ENCODE measurements around the gene COL15A1. TPM values are rescaled to one million over a fixed set of nuclear protein-coding genes. Genes with fewer than 3 reads are reported as not detected.

The COL15A1 gene
- total RNA-seq, 1 experiment from 2014 or later, result not detected

- Histone ChIP-seq H3K4ac (ENCODE audit: low read depth, low read length) (no peak overlapping the region), H3K27me3 (ENCODE audit: insufficient read depth, low read length) (no peaks in the 10 kb centered on the region), H3K23me2 (ENCODE audit: insufficient read length, low read depth, low read length, poor library complexity, severe bottlenecking) (no peaks in the 10 kb centered on the region), H3K56ac (ENCODE audit: insufficient read length, low read depth, low read length) (no peak overlapping the region), H3K14ac (ENCODE audit: insufficient read depth, low read length) (no peak overlapping the region), H4K20me1 (ENCODE audit: control insufficient read depth, insufficient read depth, insufficient read length) (no peaks in the 10 kb centered on the region), H3K79me1 (ENCODE audit: insufficient read depth, low read depth, low read length, poor library complexity, severe bottlenecking) (no peaks in the 10 kb centered on the region), H2BK15ac (ENCODE audit: low read depth, low read length) (no peak overlapping the region), H3K18ac (ENCODE audit: insufficient read length, low read depth, low read length) (no peak overlapping the region), H2BK120ac (ENCODE audit: low read depth, low read length, poor library complexity, severe bottlenecking) (no peak overlapping the region), H3K79me2 (ENCODE audit: insufficient read depth, low read length) (no peaks in the 10 kb centered on the region), H3K23ac (ENCODE audit: insufficient read length, low read depth, low read length) (no peak overlapping the region), H3T11ph (ENCODE audit: low read length) (no peak overlapping the region), H2AK5ac (ENCODE audit: insufficient read length, low read length) (no peak overlapping the region), H3K9me3 (ENCODE audit: control insufficient read depth, low read depth, low read length) (no peaks in the 10 kb centered on the region), H3K27ac (ENCODE audit: insufficient read length, low read depth, low read length) (no peak overlapping the region), H2BK20ac (ENCODE audit: low read depth, low read length, poor library complexity, severe bottlenecking) (no peak overlapping the region), H2BK12ac (ENCODE audit: insufficient read length, low read depth, low read length) (no peak overlapping the region), H4K5ac (ENCODE audit: insufficient read length, low read depth, low read length) (no peak overlapping the region), H2BK5ac (ENCODE audit: insufficient read length, low read length) (no peak overlapping the region), H2AFZ (ENCODE audit: low read length) (no peak overlapping the region), H3K4me2 (ENCODE audit: insufficient read depth, insufficient read length, low read length) (no peak overlapping the region), H4K8ac (replicated peaks; ENCODE audit: insufficient read length, low read depth, low read length) (no peak overlapping the region), H4K91ac (ENCODE audit: insufficient read length, low read depth, low read length) (no peak overlapping the region), H3K9ac (ENCODE audit: extremely low read depth, insufficient read length, low read length) (no peak overlapping the region), H3K4me1 (ENCODE audit: insufficient read depth, low read length) (no peaks in the 10 kb centered on the region)
- no peak for DNase-seq
- no peak for TF ChIP-seq CTCF (conservative IDR thresholded peaks at IDR 0.05)
- H3K36me3 Mint-ChIP-seq (ENCODE audit: insufficient read depth in 1 of 3, low read depth in 3 of 3), result no peaks in the 10 kb centered on the region
- H3K27me3 Mint-ChIP-seq (ENCODE audit: low read depth), result peaks cover 4% of the 10 kb centered on the region
- WGBS (ENCODE audit: extremely low coverage, insufficient read length, low lambda C conversion rate), result no CpG with 5 or more reads among the region's 5 CpGs
- H3K4me1 Mint-ChIP-seq, result peaks cover 0 to 4% of the 10 kb centered on the region in 2 experiments; a peak in 1 of 4 replicates
- no peaks in the 10 kb centered on the region for H3K9me3 Mint-ChIP-seq
- H3K4me3 Mint-ChIP-seq, result no peak overlapping the region
- no peak overlapping the region for H3K27ac Mint-ChIP-seq
Measured at GRCh38 chr9:99031994-99032393, 88.3 kb downstream of the COL15A1 start.
